Esophagus squamous epithelium (tissue), 5 donors: ENCODE measurements around the gene MESD. TPM values are rescaled to one million over a fixed set of nuclear protein-coding genes. Genes with fewer than 3 reads are reported as not detected.
A peak's percentile ranks its signal among the peaks of the same experiment; 100 is the strongest.

Experiments
- DNase-seq: peaks from one replicate; lab custom pipeline; 2025; lab: John Stamatoyannopoulos, UW
- H3K27ac ChIP-seq, 4 donors: fragments of 200-600 bp; sonication (generic); one replicate each; pipeline ENCODE4 v1.5.1; 2016 to 2019; ENCODE audit warnings: mild to moderate bottlenecking in 1 of 4
- H3K27me3 ChIP-seq, 4 donors: fragments of 200-600 bp; sonication (generic); 1 replicate in 3 of 4; 2 replicates in 1 of 4; pipeline versions ENCODE4 v1.5.1 to v1.6.0; 2017 to 2021; ENCODE audit warnings: antibody characterized with exemption in 1 of 4
- H3K36me3 ChIP-seq, 3 donors: fragments of 200-600 bp; sonication (generic); one replicate each; pipeline ENCODE4 v1.5.1; 2016 to 2019
- H3K4me1 ChIP-seq, 3 donors: fragments of 200-600 bp; sonication (generic); one replicate each; pipeline ENCODE4 v1.5.1; 2017 to 2019
- H3K4me3 ChIP-seq, 4 donors: fragments of 200-600 bp; sonication (generic); 1 replicate in 3 of 4; 2 replicates in 1 of 4; pipeline ENCODE4 v1.5.1; 2016 to 2019; ENCODE audit warnings: mild to moderate bottlenecking in 2 of 4, moderate library complexity in 1 of 4
- H3K9me3 ChIP-seq, 3 donors: fragments of 200-600 bp; sonication (generic); one replicate each; pipeline ENCODE4 v1.5.1; 2016 to 2019
- CTCF ChIP-seq, 6 experiments: fragments of 450-650 bp in 4 of 6; fragments of 200-600 bp in 2 of 6; sonication (generic) in 2 of 6; IDR thresholded peaks; one replicate each; pipeline ENCODE4 v1.5.1; 2016 to 2019; ENCODE audit warnings: antibody characterized with exemption in 6 of 6, mild to moderate bottlenecking in 4 of 6, moderate library complexity in 4 of 6
- POLR2A ChIP-seq, 4 donors: fragments of 450-650 bp; IDR thresholded peaks; one replicate each; pipeline ENCODE4 v1.6.1; 2017; ENCODE audit warnings: antibody characterized with exemption in 4 of 4, mild to moderate bottlenecking in 4 of 4, moderate library complexity in 3 of 4
- WGBS, 2 donors: methylation state at CpG; one replicate each; pipeline ENCODE4 v1.1.5; 2018; 5-methylcytosine and 5-hydroxymethylcytosine counted together
- intact Hi-C: fragments of 100-400 bp; cut with DNase I; formaldehyde crosslinking; loops from one replicate; pipeline ENCODE4 v1.15.0; 2022
- total RNA-seq, 4 donors: library from RNA; depleted of rRNA; stranded (reverse); fragments of >200 nt; gene quantifications; one replicate each; pipeline ENCODE4 v1.1.0, GENCODE V29; 2016
- donor health status: DM: yes; HTN: yes; CAD: no.

MESD gene
- total RNA-seq, 4 donors from 2014 or later = 13.8 to 25.4 (median 19.1) TPM

- peaks cover 0 to 20% (median 7%) of the 10 kb centered on the region in 3 donors for H3K36me3 ChIP-seq
- peaks cover 11 to 62% (median 21%) of the 10 kb centered on the region in 3 donors for H3K4me1 ChIP-seq
- TF ChIP-seq CTCF (IDR thresholded peaks at IDR 0.05) = no peak
- peak in 1 of 4 donors; percentile 16 for TF ChIP-seq POLR2A (IDR thresholded peaks at IDR 0.05)
- WGBS, 2 donors = 14 to 45% methylated on average over 13 of the region's 13 CpGs
- DNase-seq = no peak
- no peaks in the 10 kb centered on the region for H3K9me3 ChIP-seq
- H3K4me3 ChIP-seq = peak overlapping the region; percentile 73 to 90 (median 88)
- no peaks in the 10 kb centered on the region for H3K27me3 ChIP-seq
- intact Hi-C loops = no loop called here
- peak overlapping the region; percentile 97 to 100 (median 99) for H3K27ac ChIP-seq
These were observed 10.0 kb upstream of the MESD start for GRCh38 chr15:80999623-81000036.

GRCh38 chr15:80998251-80998650, 8.6 kb upstream of the MESD start:
- Histone ChIP-seq H3K27ac (peak overlapping the region in 3 of 4 donors; percentile 19 to 100 (median 27)), H3K4me3 (no peak overlapping the region), H3K9me3 (no peaks in the 10 kb centered on the region), H3K4me1 (peaks cover 9 to 48% (median 11%) of the 10 kb centered on the region in 3 donors), H3K27me3 (no peaks in the 10 kb centered on the region), H3K36me3 (peaks cover 0 to 9% (median 7%) of the 10 kb centered on the region in 3 donors)
- 79 to 88% methylated on average over 1 of the region's 1 CpG for WGBS, 2 donors
- no peak for TF ChIP-seq CTCF (IDR thresholded peaks at IDR 0.05)
- TF ChIP-seq POLR2A (IDR thresholded peaks at IDR 0.05) = no peak
- DNase-seq = no peak
- intact Hi-C loops = no loop called here

GRCh38 chr15:80997692-80998091, 8.1 kb upstream of the MESD start:
- 78 to 100% methylated on average over 1 of the region's 1 CpG for WGBS, 2 donors
- no peaks in the 10 kb centered on the region for H3K9me3 ChIP-seq
- peaks cover 4 to 43% (median 6%) of the 10 kb centered on the region in 3 donors for H3K4me1 ChIP-seq
- TF ChIP-seq CTCF (IDR thresholded peaks at IDR 0.05) (no peak), POLR2A (IDR thresholded peaks at IDR 0.05) (no peak)
- H3K27ac ChIP-seq = peak overlapping the region in 2 of 4 donors; percentile 19 to 100
- H3K27me3 ChIP-seq = no peaks in the 10 kb centered on the region
- no peak overlapping the region for H3K4me3 ChIP-seq
- DNase-seq = no peak
- H3K36me3 ChIP-seq = peaks cover 0 to 4% (median 2%) of the 10 kb centered on the region in 3 donors
- intact Hi-C loops = no loop called here

GRCh38 chr15:80996247-80996646, 6.6 kb upstream of the MESD start:
- intact Hi-C loops = no loop called here
- DNase-seq = no peak
- no peaks in the 10 kb centered on the region for H3K9me3 ChIP-seq

More at GRCh38 chr15:80996247-80996646, 6.6 kb upstream of the MESD start:
- H3K4me3 ChIP-seq = no peak overlapping the region
- H3K27me3 ChIP-seq = no peaks in the 10 kb centered on the region
- WGBS, 2 donors = 94% methylated on average over 1 of the region's 1 CpG
- no peak overlapping the region for H3K27ac ChIP-seq
- peaks cover under 1 to 47% (median 10%) of the 10 kb centered on the region in 3 donors for H3K4me1 ChIP-seq
- TF ChIP-seq POLR2A (IDR thresholded peaks at IDR 0.05) = no peak
- peak in 5 of 6 experiments; percentile 11 to 56 (median 30) for TF ChIP-seq CTCF (IDR thresholded peaks at IDR 0.05)
- no peaks in the 10 kb centered on the region for H3K36me3 ChIP-seq
